ENCODE measurements around the gene PLEKHA1. TPM values are rescaled to one million over a fixed set of nuclear protein-coding genes. Genes with fewer than 3 reads are reported as not detected.

PLEKHA1 gene
- total RNA-seq, 3 donors from 2014 or later: 24.2 to 38.9 (median 26.2) TPM

- no peak overlapping the region for H3K27ac ChIP-seq
- H3K9me3 ChIP-seq: no peaks in the 10 kb centered on the region
- no peak for DNase-seq (ENCODE audit: low spot score in 2 of 2)
- TF ChIP-seq POLR2A (IDR thresholded peaks at IDR 0.05): no peak
- TF ChIP-seq, protein P1, sequence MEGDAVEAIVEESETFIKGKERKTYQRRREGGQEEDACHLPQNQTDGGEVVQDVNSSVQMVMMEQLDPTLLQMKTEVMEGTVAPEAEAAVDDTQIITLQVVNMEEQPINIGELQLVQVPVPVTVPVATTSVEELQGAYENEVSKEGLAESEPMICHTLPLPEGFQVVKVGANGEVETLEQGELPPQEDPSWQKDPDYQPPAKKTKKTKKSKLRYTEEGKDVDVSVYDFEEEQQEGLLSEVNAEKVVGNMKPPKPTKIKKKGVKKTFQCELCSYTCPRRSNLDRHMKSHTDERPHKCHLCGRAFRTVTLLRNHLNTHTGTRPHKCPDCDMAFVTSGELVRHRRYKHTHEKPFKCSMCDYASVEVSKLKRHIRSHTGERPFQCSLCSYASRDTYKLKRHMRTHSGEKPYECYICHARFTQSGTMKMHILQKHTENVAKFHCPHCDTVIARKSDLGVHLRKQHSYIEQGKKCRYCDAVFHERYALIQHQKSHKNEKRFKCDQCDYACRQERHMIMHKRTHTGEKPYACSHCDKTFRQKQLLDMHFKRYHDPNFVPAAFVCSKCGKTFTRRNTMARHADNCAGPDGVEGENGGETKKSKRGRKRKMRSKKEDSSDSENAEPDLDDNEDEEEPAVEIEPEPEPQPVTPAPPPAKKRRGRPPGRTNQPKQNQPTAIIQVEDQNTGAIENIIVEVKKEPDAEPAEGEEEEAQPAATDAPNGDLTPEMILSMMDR (IDR thresholded peaks at IDR 0.05): no peak
- no peak for TF ChIP-seq POLR2AphosphoS5 (IDR thresholded peaks at IDR 0.05)
- H3K4me3 ChIP-seq: no peak overlapping the region
- no peaks in the 10 kb centered on the region for H3K27me3 ChIP-seq
- intact Hi-C loops (cut with DNase I; ENCODE audit: low total_unique reads): no loop called here
- peaks cover 6% of the 10 kb centered on the region for H3K36me3 ChIP-seq
- H3K4me1 ChIP-seq: no peaks in the 10 kb centered on the region
These were observed 18.3 kb downstream of the PLEKHA1 start for GRCh38 chr10:122392835-122393234.

DNA sequence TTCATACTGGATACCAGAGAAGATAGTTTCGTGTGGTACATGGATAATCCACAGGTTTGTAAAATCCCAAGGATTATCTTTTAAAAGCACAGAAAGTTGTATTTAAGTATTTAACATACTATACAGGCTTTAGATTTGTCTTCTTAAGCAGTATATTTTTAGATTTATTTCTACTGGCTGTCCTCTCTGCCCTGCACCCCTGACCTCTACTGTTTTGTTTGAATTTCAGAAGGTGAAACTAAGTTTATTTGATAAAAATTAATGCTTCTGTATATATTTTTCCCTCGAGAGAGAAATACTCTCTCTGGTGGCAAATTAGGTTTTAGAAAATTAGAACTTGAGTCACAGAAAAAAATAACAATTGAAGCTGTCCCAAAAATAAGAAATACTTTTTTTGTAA is 18.8 kb downstream of the PLEKHA1 start:
- Histone ChIP-seq H3K4me3 (no peak overlapping the region), H3K27me3 (no peaks in the 10 kb centered on the region), H3K9me3 (no peaks in the 10 kb centered on the region), H3K36me3 (peaks cover 6% of the 10 kb centered on the region), H3K27ac (no peak overlapping the region), H3K4me1 (no peaks in the 10 kb centered on the region)
- DNase-seq (ENCODE audit: low spot score in 2 of 2): no peak
- intact Hi-C loops (cut with DNase I; ENCODE audit: low total_unique reads): no loop called here
- no peak for TF ChIP-seq POLR2A (IDR thresholded peaks at IDR 0.05)
- TF ChIP-seq, protein P1 (IDR thresholded peaks at IDR 0.05): no peak
- no peak for TF ChIP-seq POLR2AphosphoS5 (IDR thresholded peaks at IDR 0.05)

- intact Hi-C loops (cut with DNase I; ENCODE audit: low total_unique reads): no loop called here
- no peak overlapping the region for H3K4me3 ChIP-seq
- DNase-seq (ENCODE audit: low spot score in 2 of 2): no peak
- H3K27ac ChIP-seq: no peak overlapping the region
- H3K4me1 ChIP-seq: no peaks in the 10 kb centered on the region
- no peaks in the 10 kb centered on the region for H3K36me3 ChIP-seq
- no peaks in the 10 kb centered on the region for H3K27me3 ChIP-seq
- H3K9me3 ChIP-seq: no peaks in the 10 kb centered on the region
- TF ChIP-seq POLR2A (IDR thresholded peaks at IDR 0.05) (no peak), POLR2AphosphoS5 (IDR thresholded peaks at IDR 0.05) (no peak)
- TF ChIP-seq, protein P1 (IDR thresholded peaks at IDR 0.05): no peak
These were observed 28.1 kb downstream of the PLEKHA1 start for GRCh38 chr10:122402548-122403131.

DNA sequence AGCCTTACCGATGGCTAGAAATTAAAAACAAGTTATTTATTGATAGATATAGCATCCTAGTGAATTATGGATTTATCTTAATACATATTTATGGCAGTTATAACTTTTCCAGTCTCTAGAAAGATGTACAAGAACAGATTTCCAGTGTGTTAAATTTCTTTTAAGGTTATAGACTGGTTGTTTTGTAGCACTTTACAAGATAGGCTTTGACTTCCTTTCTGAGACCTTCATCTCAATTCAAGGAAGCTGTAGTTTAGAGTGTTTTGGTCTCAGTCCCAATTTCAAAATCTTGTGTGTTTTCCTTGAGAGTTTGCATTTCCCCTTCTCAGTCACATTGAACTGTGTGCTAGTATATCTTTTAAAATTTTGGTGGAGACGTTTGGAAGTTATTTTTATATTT is 30.1 kb downstream of the PLEKHA1 start:
- DNase-seq (ENCODE audit: low spot score in 2 of 2): no peak
- intact Hi-C loops (cut with DNase I; ENCODE audit: low total_unique reads): no loop called here
- H3K4me3 ChIP-seq: no peak overlapping the region
- H3K36me3 ChIP-seq: no peaks in the 10 kb centered on the region
- H3K27ac ChIP-seq: no peak overlapping the region
- TF ChIP-seq POLR2A (IDR thresholded peaks at IDR 0.05) (no peak), POLR2AphosphoS5 (IDR thresholded peaks at IDR 0.05) (no peak)
- TF ChIP-seq, protein P1 (IDR thresholded peaks at IDR 0.05): no peak
- H3K27me3 ChIP-seq: no peaks in the 10 kb centered on the region
- no peaks in the 10 kb centered on the region for H3K9me3 ChIP-seq
- no peaks in the 10 kb centered on the region for H3K4me1 ChIP-seq

DNA sequence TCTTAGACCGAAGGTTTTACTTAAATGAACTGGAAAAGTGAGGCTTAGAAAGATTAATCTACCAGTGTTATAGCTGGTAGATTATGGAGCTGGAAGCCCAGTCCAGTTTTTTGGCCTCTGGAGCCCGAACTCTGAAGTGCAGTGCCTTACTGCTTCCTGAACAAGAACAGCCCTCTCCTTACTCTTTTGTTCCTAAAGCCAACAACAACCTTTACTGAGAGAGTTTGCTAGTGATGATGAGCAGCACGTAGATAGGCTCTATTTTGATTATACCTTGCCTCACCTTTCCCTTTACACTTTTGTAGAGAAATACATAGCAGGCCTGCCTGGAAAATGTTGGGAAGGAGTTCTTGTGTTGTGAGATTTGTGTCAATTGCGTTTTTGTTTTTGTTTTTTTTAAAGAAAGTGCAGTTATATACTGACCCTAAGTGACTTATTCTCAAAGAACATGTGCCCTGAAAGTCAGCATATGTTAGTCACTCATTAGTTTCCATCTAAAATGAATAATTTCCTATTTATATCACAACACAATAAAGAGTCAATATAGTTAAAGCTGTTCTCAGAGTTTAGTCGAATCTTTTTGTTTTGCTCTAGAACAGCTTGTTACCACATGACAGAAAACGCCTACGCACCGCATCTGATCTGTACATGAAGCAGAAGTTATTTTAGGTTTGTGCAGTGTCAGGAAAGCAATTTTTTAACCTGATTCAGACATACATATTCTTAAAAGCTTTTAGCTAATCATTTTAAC is 33.0 kb downstream of the PLEKHA1 start:
- no peaks in the 10 kb centered on the region for H3K36me3 ChIP-seq
- DNase-seq (ENCODE audit: low spot score in 2 of 2): no peak
- no peak overlapping the region for H3K4me3 ChIP-seq
- H3K27me3 ChIP-seq: no peaks in the 10 kb centered on the region
- H3K4me1 ChIP-seq: no peaks in the 10 kb centered on the region
- H3K27ac ChIP-seq: peak overlapping the region; percentile 30 to 43
- no peaks in the 10 kb centered on the region for H3K9me3 ChIP-seq
- TF ChIP-seq POLR2A (IDR thresholded peaks at IDR 0.05): no peak
- TF ChIP-seq POLR2AphosphoS5 (IDR thresholded peaks at IDR 0.05): no peak
- TF ChIP-seq, protein P1 (IDR thresholded peaks at IDR 0.05): no peak
- intact Hi-C loops (cut with DNase I; ENCODE audit: low total_unique reads): no loop called here
